ENCODE measurements around the gene CYP2F1.
"Not testable (repeated sequence)": the region's sequence is repeated elsewhere in the genome, so short reads cannot be mapped to it uniquely, and the experiment has no call there.

The CYP2F1 gene

DNA sequence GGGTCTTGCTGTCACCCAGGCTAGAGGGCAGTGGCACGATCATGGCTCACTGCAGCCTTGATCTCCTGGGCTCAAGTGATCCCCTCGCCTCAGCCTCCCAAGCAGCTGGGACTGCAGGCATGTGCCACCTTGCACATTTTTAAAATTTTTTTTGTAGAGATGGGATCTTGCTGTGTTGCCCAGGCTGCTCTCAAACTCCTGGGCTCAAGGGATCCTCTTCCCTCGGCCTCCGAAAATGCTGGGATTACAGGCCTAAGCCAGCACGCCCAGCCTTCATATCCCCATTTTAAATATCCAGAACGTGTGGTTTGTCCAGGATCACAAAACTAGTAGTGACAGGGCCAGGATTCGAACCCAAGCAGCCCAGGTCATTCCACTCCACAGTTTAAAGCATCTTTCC lies 13.1 kb downstream of the CYP2F1 start:
- DNase-seq (ENCODE audit: low read depth), result not testable (repeated sequence)

DNA sequence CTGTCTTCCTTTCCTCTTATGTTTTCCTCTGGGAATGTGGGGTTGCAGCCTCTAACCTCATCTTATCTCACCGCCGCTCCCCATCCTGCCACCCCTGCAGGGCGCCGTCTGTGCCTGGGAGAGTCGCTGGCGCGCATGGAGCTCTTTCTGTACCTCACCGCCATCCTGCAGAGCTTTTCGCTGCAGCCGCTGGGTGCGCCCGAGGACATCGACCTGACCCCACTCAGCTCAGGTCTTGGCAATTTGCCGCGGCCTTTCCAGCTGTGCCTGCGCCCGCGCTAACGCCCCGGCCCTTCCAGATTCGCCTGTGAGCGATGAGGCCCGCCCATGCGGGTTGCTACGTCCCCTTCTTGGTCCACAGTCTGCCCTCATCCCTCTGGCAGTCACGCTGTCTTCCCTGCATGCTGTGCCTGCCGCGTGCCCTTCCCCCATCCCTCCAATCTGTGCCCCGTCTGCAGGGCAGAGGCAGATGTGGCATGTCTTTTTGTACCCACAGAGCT lies 13.6 kb downstream of the CYP2F1 start:
- DNase-seq (ENCODE audit: low read depth), result not testable (repeated sequence)

DNA sequence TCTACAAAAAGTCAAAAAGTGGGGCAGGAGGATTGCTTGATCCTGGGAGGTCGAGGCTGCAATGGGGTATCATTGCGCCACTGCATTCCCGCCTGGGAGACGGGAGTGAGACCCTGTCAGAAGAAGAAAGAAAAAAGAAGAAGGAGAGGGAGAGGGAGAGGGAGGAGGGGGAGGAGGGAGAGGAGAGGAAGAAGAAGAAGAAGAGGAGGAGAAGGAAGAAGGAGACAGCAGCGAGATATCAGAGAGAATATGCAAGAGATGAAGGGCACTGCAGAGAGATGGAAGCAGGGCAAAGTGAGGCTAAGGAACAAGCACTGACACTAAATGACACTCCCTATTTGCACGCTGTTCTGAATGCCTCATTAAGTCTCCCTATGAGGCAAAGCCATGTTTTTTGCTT lies 14.5 kb downstream of the CYP2F1 start:
- DNase-seq (ENCODE audit: low read depth), result no peak

DNA sequence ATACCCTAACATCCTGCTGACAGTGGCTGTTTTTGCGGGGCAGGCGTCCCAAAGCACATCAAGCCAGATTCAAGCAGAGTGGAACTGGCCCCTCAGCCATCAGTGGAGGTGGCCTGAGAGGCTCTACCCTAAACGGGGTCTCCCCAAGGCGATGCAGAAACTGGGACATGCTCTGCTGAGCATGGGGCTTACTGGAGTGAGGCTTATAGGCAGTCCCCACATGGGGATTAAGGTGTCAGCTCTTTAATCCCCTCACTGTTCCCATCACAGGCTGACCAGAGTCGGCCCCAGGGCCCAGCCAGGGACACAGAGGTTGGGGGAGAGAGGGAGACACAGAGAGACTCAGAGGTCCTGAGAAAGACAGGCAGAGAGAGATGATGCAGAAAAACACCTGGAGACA lies 17.0 kb downstream of the CYP2F1 start:
- no peak for DNase-seq (ENCODE audit: low read depth)

DNA sequence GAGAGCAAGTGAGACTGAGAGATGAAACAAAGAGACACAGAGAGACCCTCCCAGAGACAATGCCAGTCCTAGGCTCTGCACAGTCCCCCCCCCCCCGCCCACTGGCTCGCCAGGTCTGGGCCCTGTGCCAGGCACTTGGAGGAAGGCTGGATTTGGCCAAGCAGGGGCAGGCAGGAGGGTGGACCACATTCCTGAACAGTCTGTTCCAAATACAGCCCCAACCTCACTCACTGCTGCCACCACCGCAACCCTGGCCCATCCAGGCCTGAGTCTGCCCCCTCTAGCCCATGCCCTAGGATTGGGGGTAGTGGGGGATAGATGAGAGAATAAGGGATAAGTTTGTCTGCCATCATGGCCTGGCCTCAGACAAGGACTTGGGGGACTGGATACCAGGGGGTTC lies 19.0 kb downstream of the CYP2F1 start:
- DNase-seq (ENCODE audit: low read depth), result no peak

DNA sequence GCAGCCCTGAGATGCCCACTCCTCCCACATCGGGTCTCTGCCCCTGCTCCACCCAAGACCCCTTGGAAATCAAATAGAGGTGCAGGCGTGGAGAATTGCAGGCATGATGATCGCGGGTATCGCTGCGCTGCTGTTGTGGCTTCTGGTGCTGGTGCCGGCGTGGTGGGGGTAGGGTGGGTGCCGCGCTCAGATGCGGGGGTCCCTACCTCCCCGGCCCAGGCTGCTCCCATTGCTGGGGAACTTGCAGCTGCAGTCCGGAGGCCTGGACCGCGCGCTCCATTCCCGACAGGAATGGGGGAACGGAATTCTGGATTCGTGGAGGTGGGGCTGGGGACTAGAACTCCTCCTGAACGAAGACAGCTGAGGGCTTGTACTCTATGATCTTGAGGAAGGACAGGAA lies 20.4 kb downstream of the CYP2F1 start:
- DNase-seq (ENCODE audit: low read depth), result no peak

DNA sequence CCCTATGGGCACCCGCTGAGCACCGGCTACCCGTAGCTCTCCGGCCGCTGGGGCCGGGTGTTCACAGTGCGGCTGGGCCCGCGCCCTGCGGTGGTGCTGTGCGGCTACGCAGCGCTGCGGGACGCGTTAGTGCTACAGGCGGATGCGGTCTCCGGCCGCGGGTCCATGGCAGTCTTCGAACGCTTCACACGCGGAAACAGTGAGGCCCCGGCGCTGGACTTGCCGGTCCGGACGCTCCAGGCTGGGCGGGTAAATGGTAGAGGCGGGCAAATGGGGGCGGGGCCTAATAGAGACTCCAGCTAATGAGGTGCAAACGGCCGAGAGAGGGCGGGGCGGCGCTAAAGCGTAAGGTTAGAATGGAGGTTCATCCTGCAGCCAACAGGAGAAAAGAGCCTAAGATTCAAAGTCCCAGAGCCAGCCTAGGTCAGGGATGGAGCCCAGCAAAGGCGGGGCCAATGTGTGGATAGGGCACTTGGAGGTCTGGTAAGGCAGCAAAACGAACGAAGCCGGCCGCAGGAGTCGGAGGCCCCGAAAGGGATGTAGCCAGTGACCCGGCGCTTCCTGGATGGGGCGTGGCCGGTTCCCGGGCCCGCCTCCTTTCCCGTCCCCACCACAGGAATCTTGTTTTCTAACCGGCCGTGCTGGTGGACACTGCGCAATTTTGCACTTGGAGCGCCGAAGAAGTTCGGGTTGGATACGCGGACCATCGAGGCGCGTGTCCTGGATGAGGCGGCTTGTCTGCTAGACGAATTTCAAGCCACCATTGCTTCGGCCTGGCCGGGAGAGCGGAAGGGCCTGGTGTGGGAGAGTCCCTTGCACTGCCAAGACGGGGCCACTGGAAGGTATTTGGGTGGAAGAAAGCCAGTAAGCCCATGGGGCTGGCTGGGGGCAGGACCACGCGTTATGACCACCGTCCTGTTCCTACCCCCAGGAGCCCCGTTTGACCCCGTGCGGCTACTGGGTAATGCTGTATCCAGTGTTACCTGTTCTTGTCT lies 21.5 kb downstream of the CYP2F1 start:
- not testable (repeated sequence) for DNase-seq (ENCODE audit: low read depth)

DNA sequence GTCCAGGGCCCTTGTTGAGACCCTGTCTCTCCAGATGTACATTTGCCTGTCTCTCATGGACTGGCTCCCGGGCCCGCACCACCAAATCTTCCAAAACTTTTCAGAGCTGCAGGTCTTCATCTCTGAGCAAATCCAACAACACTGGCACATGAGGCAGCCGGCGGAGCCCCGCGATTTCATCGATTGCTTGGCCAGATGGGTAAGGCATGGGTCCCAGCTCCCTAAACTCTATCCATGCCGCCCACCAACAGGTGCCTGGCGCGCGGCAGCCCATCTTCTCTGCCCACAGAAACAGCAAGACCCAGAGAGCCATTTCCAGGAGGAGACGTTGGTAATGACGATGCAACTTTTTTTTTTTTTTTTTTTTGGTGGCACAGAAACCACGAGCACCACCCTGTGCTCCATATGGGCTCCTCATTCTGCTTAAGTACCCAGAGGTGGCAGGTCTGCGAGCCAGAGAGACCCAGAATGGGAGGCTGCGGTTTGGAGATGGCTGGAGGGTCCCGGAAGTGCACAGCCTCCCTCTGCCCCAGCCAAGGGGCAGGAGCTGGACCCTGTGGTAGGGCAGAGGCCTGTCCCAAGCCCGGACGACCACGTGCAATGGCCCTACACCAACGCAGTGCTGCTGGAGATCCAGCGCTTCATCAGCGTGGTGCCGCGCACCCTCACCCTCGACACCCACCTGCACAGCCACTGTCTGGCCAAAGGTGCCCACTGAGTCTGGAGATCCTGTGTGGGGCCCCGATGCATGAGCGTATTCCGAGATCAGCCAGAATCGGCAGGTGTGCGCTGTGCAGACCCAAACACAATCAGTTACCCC lies 22.6 kb downstream of the CYP2F1 start:
- no peak for DNase-seq (ENCODE audit: low read depth)

DNA sequence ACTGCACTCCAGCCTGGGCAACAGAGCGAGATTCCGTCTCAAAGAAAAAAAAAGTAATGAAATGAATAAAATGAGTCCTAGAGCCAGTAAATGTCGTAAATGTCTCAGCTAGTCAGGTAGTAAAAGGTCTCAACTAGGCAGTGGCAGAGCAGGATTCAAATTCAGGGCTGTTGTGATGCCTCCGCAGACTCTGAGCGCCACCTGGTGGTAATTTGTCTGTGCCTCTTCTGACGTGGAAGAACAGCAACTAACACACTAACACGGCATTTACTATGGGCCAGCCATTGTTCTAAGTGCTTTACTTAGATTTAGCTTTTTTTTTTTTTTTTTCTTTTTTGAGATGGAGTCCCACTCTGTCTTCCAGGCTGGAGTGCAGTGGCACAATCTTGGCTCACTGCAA lies 30.2 kb downstream of the CYP2F1 start:
- peak; percentile 19 for DNase-seq (ENCODE audit: low read depth)

DNA sequence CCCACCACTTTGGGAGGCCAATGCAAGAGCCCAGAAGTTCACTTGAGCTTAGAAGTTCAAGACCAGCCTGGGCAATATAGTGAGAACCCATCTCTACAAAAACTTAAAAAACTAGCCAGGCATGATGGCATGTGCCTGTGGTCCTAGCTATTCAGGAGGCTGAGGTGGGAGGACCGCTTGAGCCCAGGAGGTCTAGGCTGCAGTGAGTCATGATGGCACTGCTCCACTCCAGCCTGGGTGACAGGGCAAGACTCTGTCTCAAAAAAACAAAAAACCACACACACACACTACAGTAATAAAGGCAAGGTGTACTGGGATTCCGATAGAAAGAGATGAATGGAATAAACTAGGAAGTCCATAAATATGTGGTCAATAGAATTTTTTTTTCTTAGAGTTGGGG lies 35.6 kb downstream of the CYP2F1 start:
- no peak for DNase-seq (ENCODE audit: low read depth)

DNA sequence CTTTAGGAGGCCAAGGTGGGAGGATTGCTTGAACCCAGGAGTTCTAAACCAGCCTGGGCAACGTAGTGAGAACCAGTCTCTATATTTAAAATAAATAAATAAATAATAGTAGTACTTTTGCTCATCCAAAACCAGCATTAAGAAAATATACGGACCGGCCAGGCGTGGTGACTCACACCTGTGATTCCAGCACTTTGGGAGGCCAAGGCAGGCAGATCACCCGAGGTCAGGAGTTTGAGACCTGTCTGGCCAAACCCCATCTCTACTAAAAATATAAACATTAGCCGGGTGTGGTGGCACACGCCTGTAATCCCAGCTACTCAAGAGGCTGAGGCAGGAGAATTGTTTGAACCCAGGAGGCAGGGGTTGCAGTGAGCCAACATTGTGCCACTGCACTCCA lies 36.8 kb downstream of the CYP2F1 start:
- not testable (repeated sequence) for DNase-seq (ENCODE audit: low read depth)

DNA sequence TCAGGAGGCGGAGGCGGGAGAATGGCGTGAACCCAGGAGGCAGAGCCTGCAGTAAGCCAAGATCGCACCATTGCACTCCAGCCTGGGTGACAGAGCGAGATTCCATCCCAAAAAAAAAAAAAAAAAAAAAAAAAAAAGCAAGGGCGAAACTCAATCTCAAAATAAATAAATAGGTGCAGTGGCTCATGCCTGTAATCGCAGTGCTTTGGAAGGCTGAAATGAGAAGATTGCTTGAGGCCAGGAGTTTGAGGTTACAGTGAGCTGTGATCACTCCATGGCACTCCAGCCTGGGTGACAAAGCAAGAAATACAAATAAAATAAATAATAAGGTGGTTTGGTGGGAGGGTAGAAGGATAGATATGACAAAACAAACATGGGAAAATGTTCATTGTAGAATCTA lies 39.8 kb downstream of the CYP2F1 start:
- no peak for DNase-seq (ENCODE audit: low read depth)

DNA sequence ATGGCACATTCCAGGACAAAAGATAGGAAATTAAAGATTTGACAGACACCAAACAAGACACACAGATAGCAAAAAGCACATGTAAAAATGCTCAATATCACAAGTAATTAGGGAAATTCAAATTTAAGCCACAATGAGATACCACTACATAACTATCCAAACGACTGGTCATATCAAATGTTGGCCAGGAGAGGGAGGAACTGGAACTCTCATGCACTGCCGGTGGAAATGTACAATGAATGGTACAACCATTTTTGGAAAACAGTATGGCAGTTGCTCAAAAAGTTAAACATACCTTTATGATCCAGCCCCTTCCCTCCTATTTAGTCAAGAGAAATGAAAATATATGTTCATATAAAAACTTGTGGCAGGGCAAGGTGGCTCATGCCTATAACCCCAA lies 42.0 kb downstream of the CYP2F1 start:
- no peak for DNase-seq (ENCODE audit: low read depth)

DNA sequence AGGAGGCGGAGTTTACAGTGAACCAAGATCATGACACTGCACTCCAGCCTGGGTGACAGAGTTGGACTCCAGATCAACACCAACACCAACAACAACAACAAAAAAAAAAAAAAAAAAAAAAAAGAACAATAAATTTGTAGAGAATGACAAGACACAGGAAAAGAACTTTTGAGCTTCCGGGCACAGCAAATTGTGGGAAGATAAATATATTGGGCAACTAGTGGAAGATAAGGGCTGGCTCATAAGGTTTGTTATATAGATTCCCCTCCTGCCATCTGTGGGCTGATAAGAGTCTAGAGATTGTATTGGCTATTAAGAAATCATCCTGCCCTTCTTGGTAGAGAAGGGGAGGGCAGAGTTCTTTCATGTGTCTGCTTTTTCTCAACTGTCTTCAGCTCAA lies 45.6 kb downstream of the CYP2F1 start:
- no peak for DNase-seq (ENCODE audit: low read depth)

DNA sequence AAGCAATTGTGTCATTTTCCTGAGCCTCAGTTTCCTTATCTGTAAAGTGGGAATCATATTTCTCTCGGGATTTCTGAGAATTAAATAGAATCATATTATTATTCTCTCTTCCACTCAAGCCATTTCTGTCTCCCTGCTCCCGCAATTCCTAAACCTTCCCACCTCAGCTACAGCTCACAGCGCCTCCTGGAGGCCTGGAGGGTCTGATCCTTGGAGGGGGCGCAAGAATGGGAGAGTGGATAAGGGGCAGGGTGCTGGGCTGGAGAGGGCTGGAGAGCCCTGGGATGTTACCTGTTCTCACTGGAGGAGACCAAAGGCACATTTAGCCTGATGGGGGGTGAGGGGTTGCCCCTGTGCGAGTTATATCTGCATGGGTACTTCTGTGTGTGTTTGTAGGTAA lies 47.7 kb downstream of the CYP2F1 start:
- no peak for DNase-seq (ENCODE audit: low read depth)

DNA sequence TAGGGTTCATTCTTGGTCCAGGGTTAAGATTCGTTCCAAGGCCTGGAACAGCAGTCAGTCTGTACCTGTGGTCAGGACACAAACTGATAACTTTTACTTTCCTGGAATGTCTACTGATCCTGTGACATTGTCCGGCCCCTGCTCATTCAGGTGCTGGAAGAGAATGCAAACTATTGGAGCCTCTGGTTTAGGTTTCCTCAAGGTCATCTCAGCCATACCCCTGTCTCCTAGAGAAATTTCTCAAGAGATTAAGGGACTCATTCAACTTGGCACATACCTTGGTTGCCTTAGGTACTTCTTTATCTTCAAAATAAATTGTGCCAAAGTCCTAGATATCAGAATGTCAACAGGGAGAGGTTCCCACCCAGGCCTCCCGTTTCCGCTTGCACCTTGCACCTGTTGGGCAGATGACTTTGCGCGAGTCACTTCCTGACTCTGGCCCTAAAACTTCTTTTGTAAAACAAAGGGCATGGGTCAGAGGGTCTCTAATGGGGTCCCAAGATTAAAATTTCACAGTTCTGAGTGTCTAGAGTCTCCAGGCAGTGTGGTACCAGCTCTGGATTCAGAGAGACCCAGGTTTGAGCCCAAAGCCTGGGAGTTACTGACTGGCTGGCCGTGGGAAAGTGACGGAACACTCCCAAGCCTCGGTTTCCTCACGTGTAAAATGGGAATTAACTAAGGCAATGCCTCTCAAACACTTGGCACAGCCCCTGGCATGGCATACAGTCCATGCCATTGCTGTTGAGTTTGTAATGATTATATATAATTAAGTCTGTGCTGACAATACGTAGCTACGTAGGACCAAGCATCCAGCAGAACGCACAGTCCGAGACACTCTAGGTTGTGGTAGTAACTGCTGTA lies 52.9 kb downstream of the CYP2F1 start:
- no peak for DNase-seq (ENCODE audit: low read depth)

DNA sequence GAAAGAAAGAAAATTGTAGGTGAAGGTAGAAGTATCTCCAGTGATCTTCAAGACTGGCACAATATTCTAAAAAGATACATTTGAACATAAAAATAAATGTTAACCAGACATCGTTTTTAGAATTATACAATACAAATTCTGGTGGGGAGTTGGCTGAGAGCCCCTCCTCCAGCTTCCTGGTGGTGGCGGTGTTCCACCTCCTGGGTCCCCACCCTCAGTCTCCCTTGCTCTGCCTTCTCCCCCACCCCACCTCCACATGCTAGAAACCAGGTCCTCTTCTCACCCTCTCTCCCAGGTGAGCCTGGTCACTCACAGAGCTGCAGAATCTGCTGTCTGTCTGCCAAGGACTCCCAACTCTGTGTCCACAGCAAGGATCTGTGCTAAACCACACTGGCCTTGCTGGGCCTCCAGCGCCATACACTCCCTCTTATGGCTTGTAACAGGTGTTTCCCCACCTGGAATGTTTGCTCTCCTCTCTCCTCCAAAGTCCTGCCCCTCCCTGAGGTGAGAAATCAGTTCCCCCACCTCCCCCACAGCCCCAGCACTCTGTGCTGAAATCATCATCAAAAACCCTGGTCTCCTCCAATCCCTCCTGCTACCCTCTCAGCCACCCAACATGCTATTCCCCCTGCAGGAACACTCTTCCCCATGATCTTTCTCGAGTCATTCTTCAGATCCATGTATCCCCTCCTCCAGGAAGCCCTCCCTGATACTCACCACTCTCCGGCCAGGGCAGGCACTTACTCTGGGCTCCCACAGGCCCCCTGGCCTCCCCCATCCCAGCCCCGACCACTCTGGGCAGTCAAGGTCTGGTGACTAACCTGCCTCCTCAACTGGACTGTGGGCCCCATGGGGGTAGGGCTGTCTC lies 58.3 kb downstream of the CYP2F1 start:
- DNase-seq (ENCODE audit: low read depth), result no peak

DNA sequence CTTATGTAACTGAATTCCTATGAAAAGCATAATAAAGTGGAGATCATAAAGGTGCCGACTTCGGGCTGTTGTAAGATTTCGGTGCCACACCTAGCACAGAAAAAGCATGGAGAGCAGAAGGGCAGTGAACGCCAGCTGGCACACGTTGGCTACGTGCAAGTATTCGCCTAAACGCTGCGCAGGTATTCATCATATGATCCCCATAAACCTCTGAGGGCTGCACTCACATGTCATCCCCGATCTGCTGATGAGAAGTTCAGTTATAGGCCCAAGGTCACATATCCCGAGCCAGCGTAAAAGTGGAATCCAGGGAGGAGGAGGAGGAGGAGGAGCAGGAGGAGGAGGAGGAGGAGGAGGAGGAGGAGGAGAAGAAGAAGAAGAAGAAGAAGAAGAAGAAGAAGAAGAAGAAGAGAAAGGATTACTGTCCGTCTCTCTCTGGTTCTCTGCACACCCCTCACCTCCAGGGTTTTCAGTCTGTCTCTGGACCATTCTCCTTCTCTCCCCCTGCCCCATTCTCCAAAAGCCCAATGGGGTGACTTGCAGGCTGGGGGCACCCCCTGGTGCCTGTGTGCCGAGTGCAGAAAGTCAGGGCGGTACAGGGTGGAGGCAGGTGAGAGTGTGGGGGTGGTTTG lies 60.2 kb downstream of the CYP2F1 start:
- no peak for DNase-seq (ENCODE audit: low read depth)

DNA sequence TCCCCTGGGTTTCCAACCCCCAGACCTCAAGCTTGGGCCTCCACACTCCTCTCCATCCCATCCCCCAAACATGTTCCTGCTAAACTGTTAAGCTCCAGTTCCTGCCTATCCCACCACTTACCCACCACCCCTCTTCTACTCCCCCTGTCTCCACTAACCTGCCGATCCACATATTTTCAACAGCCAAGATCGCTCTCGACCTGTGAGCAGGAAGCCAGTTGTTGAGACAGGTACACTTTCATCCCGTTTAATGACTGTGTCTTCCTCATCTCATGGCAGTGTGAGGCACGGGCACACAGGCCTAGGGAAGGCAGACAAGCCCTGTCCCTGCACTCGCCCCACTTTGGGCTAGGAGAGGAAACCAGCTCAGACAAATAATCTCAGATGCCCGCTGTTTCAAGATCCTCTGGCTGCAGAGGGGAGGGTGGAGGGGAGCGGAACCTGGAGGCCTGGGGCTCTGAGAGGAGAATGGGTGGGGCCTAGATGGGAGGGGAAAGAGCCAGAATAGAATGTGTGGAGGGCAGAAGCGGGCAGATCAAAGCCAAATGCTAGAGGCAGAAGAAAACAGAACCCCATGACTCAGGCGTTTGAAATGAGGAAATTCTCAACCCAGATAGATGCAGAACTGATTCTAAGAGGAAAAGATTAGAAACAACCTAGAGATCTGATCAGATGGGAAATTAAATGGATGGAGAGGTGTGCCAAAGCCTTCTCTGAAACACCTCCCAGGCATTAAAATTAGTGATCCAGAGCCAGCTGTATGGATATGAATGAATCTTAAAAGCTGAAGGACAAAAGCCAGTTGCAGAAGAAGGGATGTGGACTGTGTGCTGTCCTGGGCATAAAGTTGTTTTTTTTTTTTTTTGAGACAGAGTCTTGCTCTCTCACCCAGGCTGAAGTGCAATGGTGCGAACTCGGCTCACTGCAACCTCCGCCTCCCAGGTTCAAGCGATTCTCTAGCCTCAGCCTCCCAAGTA lies 61.9 kb downstream of the CYP2F1 start:
- peak; percentile 39 for DNase-seq (ENCODE audit: low read depth)
